Measurements from ENCODE around the gene LHX3. TPM values are rescaled to one million over a fixed set of nuclear protein-coding genes. Genes with fewer than 3 reads are reported as not detected.

Gene LHX3
- total and polyA plus RNA-seq, 2 of the 8 experiments (the other 6 are each of a cell fraction or from before 2014, with no cell fraction given) = 0.02 TPM; not detected in 1

DNA sequence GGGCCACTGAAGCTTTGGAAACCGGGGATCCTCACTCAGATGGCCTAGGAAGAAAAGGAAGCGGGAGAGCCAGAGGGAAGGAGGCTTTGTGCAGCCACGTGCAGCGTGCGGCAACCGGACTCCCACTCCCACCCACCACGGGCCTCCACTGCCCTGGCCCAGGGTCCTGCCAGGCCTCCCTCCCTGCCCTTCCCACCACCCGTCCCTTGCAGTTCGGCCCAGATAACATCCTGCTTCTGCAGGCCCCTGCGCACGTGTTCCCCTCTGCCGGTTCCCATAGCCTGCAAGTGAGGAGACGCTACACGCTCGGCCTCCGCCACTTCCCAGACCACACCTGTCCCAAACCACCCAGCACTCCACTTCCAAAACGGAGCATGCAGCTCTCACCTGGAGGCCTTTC, 4.3 kb upstream of the LHX3 start (continued):
- TF ChIP-seq, protein P1, sequence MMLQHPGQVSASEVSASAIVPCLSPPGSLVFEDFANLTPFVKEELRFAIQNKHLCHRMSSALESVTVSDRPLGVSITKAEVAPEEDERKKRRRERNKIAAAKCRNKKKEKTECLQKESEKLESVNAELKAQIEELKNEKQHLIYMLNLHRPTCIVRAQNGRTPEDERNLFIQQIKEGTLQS (IDR thresholded peaks at IDR 0.05; ENCODE audit: insufficient read depth, low read depth, low read length) = no peak

All from H1 (cell line).